AG09319 (cell line): ENCODE data around the gene DGKD.

Experiments
- DNase-seq: peaks from one replicate; pipeline ENCODE4 v3.0.0-alpha.2; 2010; ENCODE audit warnings: low read depth; ENCODE audit errors: extremely low read depth
- TF ChIP-seq, protein P1 (sequence below): IDR thresholded peaks from 2 replicates; pipeline ENCODE4 v1.5.1; 2011; ENCODE audit warnings: low read depth, mild to moderate bottlenecking, inconsistent platforms, low read length, moderate library complexity

The DGKD gene

DNA sequence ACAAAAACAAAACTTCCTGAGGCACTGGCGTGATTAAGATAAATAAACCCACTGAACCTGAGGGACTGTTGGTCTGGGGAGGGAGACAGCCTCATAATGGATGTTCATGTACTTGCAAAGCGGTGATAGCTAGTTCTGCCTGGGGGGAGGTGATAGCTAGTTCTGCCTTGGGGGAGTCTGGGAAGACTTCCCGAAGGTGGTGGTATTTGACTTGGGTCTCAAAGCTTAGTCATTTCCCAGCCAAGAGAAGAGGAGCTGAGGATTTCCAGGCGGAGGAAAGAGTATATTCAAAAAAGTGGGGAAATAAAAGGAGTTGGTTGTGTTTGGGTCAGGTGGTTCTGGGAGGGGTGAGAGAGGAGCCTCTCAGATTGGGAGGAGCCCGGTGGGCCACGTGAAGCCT is 24.7 kb downstream of the DGKD start:
- no peak for DNase-seq

DNA sequence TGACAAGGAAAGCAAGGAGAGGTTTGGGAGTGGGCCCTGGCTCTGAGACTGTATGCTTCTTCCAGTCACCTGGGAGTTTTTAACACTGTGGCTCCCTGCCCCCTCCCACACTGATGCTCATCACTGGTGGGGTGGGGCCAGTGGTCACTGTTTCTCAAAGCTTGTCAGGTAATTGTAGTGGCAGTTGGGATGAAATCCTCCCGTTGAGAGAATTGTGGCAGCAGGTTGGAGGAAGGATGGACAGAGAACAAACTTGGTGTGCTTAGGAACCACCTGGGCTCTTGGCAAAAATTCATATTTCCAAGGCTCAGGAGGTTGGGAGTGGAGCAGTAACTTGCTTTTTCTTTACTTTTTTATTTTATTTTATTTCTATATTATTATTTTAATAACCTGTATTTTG is 25.1 kb downstream of the DGKD start:
- TF ChIP-seq, protein P1, sequence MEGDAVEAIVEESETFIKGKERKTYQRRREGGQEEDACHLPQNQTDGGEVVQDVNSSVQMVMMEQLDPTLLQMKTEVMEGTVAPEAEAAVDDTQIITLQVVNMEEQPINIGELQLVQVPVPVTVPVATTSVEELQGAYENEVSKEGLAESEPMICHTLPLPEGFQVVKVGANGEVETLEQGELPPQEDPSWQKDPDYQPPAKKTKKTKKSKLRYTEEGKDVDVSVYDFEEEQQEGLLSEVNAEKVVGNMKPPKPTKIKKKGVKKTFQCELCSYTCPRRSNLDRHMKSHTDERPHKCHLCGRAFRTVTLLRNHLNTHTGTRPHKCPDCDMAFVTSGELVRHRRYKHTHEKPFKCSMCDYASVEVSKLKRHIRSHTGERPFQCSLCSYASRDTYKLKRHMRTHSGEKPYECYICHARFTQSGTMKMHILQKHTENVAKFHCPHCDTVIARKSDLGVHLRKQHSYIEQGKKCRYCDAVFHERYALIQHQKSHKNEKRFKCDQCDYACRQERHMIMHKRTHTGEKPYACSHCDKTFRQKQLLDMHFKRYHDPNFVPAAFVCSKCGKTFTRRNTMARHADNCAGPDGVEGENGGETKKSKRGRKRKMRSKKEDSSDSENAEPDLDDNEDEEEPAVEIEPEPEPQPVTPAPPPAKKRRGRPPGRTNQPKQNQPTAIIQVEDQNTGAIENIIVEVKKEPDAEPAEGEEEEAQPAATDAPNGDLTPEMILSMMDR, result no peak
- DNase-seq, result no peak

More for the DNA sequence above, 24.7 kb downstream of the DGKD start:
- TF ChIP-seq, protein P1, result no peak

GRCh38 chr2:233380132-233380895 is 26.0 kb downstream of the DGKD start:
- DNase-seq, result no peak
- TF ChIP-seq, protein P1, result no peak

DNA sequence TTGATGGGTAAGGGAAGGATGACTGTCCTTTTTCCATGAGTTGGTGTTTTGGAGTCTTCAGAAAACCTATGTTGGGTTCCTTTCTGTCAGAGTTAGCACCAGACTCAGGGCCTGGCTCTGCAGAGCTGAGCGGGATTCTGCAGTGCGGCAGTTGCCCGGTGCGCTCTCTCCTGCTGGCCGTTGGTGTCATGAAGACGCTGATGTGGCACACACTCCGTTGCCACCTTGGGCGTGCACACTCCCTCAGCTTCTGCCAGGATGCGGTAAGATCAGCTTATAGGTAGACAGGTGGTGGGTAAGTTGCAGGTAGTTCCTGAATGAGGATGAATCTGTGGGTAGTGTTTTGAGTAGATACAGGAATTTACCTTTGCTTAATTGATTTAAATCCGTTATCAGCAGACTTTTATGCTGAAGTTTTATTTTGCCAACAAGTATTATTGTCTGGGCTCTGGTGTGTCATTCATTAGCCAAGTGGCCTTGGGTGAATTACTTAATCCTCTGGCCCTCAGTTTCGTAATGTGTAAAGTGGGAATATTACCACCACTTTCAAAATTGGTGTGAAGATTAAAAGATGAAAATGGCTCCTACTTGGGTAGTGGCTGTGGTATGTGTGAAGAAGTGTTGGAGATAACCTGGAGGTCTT is 26.8 kb downstream of the DGKD start:
- TF ChIP-seq, protein P1, result no peak
- DNase-seq, result no peak

DNA sequence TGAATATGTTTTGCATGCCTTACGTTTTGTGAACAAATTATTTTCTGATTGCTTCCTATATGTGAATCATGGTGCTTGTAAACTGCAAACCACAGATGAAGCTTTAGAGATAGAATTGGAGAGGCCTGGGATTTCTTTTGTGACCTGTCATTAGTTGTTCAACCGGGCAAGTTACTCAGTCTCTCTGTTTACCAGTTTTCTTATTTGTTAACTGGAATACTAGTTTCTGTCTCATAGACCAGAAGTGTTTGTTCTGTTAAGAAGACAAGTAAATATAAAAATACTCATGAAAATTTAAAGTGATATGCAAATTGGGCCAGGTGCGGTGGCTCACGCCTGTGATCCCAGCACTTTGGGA is 27.3 kb downstream of the DGKD start:
- no peak for DNase-seq
- TF ChIP-seq, protein P1, result no peak

GRCh38 chr2:233384015-233384414 is 29.7 kb downstream of the DGKD start:
- no peak for DNase-seq
- TF ChIP-seq, protein P1, result no peak

DNA sequence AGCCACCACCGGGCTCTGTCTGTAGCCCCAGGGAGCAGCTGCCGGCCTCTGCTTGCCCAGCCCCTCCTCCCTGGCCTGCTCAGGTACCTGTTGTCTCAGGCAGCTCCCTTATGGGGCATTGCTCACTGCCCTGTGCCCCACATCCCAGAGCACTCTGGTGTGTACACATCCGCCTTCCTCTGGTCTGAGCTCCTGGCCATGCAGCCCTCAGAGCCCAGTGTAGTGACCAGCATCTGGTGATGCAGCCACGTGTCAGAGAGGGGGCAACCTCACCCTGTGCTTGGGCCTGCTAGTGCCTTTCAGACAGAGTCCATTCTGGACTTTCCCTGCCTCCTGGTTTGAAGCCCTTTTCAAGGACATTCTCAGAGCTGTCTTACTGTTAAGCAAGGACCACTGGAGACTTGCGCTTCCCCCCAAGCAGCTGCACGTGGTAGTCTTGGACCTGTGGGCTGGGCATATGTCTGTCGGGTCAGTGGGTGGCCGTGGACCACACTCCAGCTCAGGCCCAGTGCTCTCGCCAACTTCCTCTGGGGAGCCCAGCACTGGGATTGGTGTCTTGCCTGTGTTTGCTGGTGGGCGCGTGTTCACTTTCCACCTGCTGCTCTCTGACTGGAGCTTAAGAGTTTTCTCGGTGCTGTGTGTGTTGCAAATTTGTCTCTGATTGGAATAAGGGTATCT is 30.7 kb downstream of the DGKD start:
- TF ChIP-seq, protein P1, result no peak
- no peak for DNase-seq
